Nephron progenitor cell (in vitro differentiated cells): ENCODE data around the gene CHAF1B.

Experiments
- DNase-seq: peaks from one replicate; pipeline ENCODE4 v3.0.0; 2021
- H3K27ac Mint-ChIP-seq: 2 replicates; pipeline ENCODE4 v1.8.0; 2021; ENCODE audit warnings: mild to moderate bottlenecking, moderate library complexity, mixed read lengths
- H3K27me3 Mint-ChIP-seq: 2 replicates; pipeline ENCODE4 v1.8.0; 2021; ENCODE audit warnings: mild to moderate bottlenecking, low read depth, mixed read lengths; ENCODE audit not compliant: poor library complexity
- H3K36me3 Mint-ChIP-seq: 2 replicates; pipeline ENCODE4 v1.8.0; 2021; ENCODE audit warnings: low read depth, mixed read lengths
- H3K4me1 Mint-ChIP-seq: 2 replicates; pipeline ENCODE4 v1.8.0; 2021; ENCODE audit warnings: mixed read lengths
- H3K4me3 Mint-ChIP-seq: 2 replicates; pipeline ENCODE4 v1.8.0; 2021; ENCODE audit warnings: mild to moderate bottlenecking, moderate library complexity, mixed read lengths
- H3K9me3 Mint-ChIP-seq: 2 replicates; pipeline ENCODE4 v1.8.0; 2021; ENCODE audit warnings: mild to moderate bottlenecking, moderate library complexity, mixed read lengths
- CTCF ChIP-seq: fragments of 200-600 bp; sonication (generic); IDR thresholded peaks from 2 replicates; pipeline ENCODE4 v1.5.0; 2021; ENCODE audit warnings: antibody characterized with exemption

Gene CHAF1B

GRCh38 chr21:36441715-36442114 is 56.5 kb downstream of the CHAF1B start:
- Mint-ChIP-seq H3K9me3 (peaks cover 10% of the 10 kb centered on the region), H3K36me3 (no peaks in the 10 kb centered on the region), H3K27me3 (peaks cover 10% of the 10 kb centered on the region), H3K4me3 (no peak overlapping the region), H3K27ac (no peak overlapping the region), H3K4me1 (peaks cover 6% of the 10 kb centered on the region)
- no peak for DNase-seq
- no peak for TF ChIP-seq CTCF

GRCh38 chr21:36446301-36446700 is 61.1 kb downstream of the CHAF1B start:
- Mint-ChIP-seq H3K9me3 (no peaks in the 10 kb centered on the region), H3K36me3 (no peaks in the 10 kb centered on the region), H3K27ac (no peak overlapping the region), H3K4me3 (no peak overlapping the region), H3K27me3 (peaks cover 9% of the 10 kb centered on the region), H3K4me1 (peaks cover 11% of the 10 kb centered on the region)
- no peak for DNase-seq
- TF ChIP-seq CTCF, result no peak

GRCh38 chr21:36450511-36450910 is 65.3 kb downstream of the CHAF1B start:
- Mint-ChIP-seq H3K4me3 (no peak overlapping the region), H3K9me3 (no peaks in the 10 kb centered on the region), H3K36me3 (peaks cover 4% of the 10 kb centered on the region), H3K4me1 (peaks cover 32% of the 10 kb centered on the region), H3K27ac (no peak overlapping the region), H3K27me3 (peaks cover 4% of the 10 kb centered on the region)
- TF ChIP-seq CTCF, result no peak
- no peak for DNase-seq

- no peak overlapping the region for H3K4me3 Mint-ChIP-seq
- H3K27ac Mint-ChIP-seq, result no peak overlapping the region
- H3K27me3 Mint-ChIP-seq, result peaks cover 4% of the 10 kb centered on the region
- DNase-seq, result no peak
- no peaks in the 10 kb centered on the region for H3K9me3 Mint-ChIP-seq
- peaks cover 32% of the 10 kb centered on the region for H3K4me1 Mint-ChIP-seq
- H3K36me3 Mint-ChIP-seq, result peaks cover 4% of the 10 kb centered on the region
- no peak for TF ChIP-seq CTCF
Measured at GRCh38 chr21:36451506-36451905, 66.3 kb downstream of the CHAF1B start.

- peaks cover 4% of the 10 kb centered on the region for H3K36me3 Mint-ChIP-seq
- H3K4me3 Mint-ChIP-seq, result no peak overlapping the region
- H3K27ac Mint-ChIP-seq, result no peak overlapping the region
- H3K27me3 Mint-ChIP-seq, result no peaks in the 10 kb centered on the region
- H3K4me1 Mint-ChIP-seq, result peaks cover 30% of the 10 kb centered on the region
- DNase-seq, result no peak
- TF ChIP-seq CTCF, result no peak
- H3K9me3 Mint-ChIP-seq, result no peaks in the 10 kb centered on the region
Measured at GRCh38 chr21:36452281-36452825, 67.2 kb downstream of the CHAF1B start.

GRCh38 chr21:36454093-36454531 is 68.9 kb downstream of the CHAF1B start:
- H3K4me1 Mint-ChIP-seq, result peaks cover 30% of the 10 kb centered on the region
- no peak for TF ChIP-seq CTCF
- peak overlapping the region; percentile 36 for H3K4me3 Mint-ChIP-seq
- peaks cover 4% of the 10 kb centered on the region for H3K27me3 Mint-ChIP-seq
- no peaks in the 10 kb centered on the region for H3K9me3 Mint-ChIP-seq
- H3K36me3 Mint-ChIP-seq, result peaks cover 4% of the 10 kb centered on the region
- H3K27ac Mint-ChIP-seq, result peak overlapping the region; percentile 85
- DNase-seq, result no peak
